GM23338 (cell line): Measurements from ENCODE around the gene HS1BP3.

Source experiments
- CREB1 ChIP-seq: fragments of 250-450 bp; sonication (Bioruptor Pico); IDR thresholded peaks from 2 replicates; pipeline ENCODE4 v1.5.0; 2020; ENCODE audit warnings: low read depth, mild to moderate bottlenecking, moderate library complexity
- EZH2 ChIP-seq: fragments of 200-600 bp; sonication (generic); IDR thresholded peaks from one replicate; pipeline ENCODE4 v1.8.0; 2017; ENCODE audit warnings: antibody characterized with exemption, mild to moderate bottlenecking, low read depth; ENCODE audit not compliant: unreplicated experiment
- EZH2phosphoT487 ChIP-seq: fragments of 200-600 bp; sonication (generic); IDR thresholded peaks from one replicate; pipeline ENCODE4 v1.8.1; 2018; ENCODE audit warnings: antibody characterized with exemption; ENCODE audit not compliant: unreplicated experiment
- POLR2AphosphoS5 ChIP-seq: IDR thresholded peaks from 2 replicates; pipeline ENCODE4 v1.6.1; 2016; ENCODE audit warnings: antibody characterized with exemption, low read depth
- STAT1 ChIP-seq: IDR thresholded peaks from one replicate; pipeline ENCODE4 v1.6.1; 2016; ENCODE audit warnings: antibody characterized with exemption; ENCODE audit not compliant: unreplicated experiment
- ZNF114 ChIP-seq: fragments of 250-450 bp; sonication (Bioruptor Pico); IDR thresholded peaks from 2 replicates; pipeline ENCODE4 v1.5.0; 2020; ENCODE audit warnings: mild to moderate bottlenecking, moderate library complexity
- ZNF331 ChIP-seq: fragments of 250-450 bp; sonication (Bioruptor Pico); IDR thresholded peaks from 2 replicates; pipeline ENCODE4 v1.5.0; 2020; ENCODE audit warnings: low read depth, mild to moderate bottlenecking, moderate library complexity
- TF ChIP-seq, protein P1 (sequence below), 2 experiments: fragments of 200-600 bp in 1 of 2; sonication (generic) in 1 of 2; conservative IDR thresholded peaks; 2 replicates each; pipeline versions ENCODE4 v1.5.1 to v1.6.1; 2016 to 2017; ENCODE audit warnings: antibody characterized with exemption in 2 of 2, low read depth in 2 of 2, mild to moderate bottlenecking in 2 of 2, moderate library complexity in 1 of 2
- TF ChIP-seq, protein P2 (sequence below): IDR thresholded peaks from one replicate; pipeline ENCODE4 v1.6.1; 2018; ENCODE audit warnings: antibody characterized with exemption; ENCODE audit not compliant: unreplicated experiment
- TF ChIP-seq, protein P3 (sequence below): fragments of 250-450 bp; sonication (Bioruptor Pico); IDR thresholded peaks from 2 replicates; pipeline ENCODE4 v1.5.0; 2020; ENCODE audit warnings: mild to moderate bottlenecking, moderate library complexity

- TF ChIP-seq, protein P1, sequence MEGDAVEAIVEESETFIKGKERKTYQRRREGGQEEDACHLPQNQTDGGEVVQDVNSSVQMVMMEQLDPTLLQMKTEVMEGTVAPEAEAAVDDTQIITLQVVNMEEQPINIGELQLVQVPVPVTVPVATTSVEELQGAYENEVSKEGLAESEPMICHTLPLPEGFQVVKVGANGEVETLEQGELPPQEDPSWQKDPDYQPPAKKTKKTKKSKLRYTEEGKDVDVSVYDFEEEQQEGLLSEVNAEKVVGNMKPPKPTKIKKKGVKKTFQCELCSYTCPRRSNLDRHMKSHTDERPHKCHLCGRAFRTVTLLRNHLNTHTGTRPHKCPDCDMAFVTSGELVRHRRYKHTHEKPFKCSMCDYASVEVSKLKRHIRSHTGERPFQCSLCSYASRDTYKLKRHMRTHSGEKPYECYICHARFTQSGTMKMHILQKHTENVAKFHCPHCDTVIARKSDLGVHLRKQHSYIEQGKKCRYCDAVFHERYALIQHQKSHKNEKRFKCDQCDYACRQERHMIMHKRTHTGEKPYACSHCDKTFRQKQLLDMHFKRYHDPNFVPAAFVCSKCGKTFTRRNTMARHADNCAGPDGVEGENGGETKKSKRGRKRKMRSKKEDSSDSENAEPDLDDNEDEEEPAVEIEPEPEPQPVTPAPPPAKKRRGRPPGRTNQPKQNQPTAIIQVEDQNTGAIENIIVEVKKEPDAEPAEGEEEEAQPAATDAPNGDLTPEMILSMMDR (conservative IDR thresholded peaks at IDR 0.05; ENCODE audit: low read depth in 2 of 2) = no peak
- no peak for TF ChIP-seq POLR2AphosphoS5
- TF ChIP-seq ZNF114 (CRISPR knock-in tag) = no peak
- TF ChIP-seq, protein P2, sequence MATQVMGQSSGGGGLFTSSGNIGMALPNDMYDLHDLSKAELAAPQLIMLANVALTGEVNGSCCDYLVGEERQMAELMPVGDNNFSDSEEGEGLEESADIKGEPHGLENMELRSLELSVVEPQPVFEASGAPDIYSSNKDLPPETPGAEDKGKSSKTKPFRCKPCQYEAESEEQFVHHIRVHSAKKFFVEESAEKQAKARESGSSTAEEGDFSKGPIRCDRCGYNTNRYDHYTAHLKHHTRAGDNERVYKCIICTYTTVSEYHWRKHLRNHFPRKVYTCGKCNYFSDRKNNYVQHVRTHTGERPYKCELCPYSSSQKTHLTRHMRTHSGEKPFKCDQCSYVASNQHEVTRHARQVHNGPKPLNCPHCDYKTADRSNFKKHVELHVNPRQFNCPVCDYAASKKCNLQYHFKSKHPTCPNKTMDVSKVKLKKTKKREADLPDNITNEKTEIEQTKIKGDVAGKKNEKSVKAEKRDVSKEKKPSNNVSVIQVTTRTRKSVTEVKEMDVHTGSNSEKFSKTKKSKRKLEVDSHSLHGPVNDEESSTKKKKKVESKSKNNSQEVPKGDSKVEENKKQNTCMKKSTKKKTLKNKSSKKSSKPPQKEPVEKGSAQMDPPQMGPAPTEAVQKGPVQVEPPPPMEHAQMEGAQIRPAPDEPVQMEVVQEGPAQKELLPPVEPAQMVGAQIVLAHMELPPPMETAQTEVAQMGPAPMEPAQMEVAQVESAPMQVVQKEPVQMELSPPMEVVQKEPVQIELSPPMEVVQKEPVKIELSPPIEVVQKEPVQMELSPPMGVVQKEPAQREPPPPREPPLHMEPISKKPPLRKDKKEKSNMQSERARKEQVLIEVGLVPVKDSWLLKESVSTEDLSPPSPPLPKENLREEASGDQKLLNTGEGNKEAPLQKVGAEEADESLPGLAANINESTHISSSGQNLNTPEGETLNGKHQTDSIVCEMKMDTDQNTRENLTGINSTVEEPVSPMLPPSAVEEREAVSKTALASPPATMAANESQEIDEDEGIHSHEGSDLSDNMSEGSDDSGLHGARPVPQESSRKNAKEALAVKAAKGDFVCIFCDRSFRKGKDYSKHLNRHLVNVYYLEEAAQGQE = no peak
- no peak for TF ChIP-seq EZH2
- TF ChIP-seq EZH2phosphoT487 = no peak
- TF ChIP-seq ZNF331 (CRISPR knock-in tag) = no peak
- TF ChIP-seq CREB1 (CRISPR knock-in tag) = no peak
- no peak for TF ChIP-seq STAT1
- TF ChIP-seq, protein P3, sequence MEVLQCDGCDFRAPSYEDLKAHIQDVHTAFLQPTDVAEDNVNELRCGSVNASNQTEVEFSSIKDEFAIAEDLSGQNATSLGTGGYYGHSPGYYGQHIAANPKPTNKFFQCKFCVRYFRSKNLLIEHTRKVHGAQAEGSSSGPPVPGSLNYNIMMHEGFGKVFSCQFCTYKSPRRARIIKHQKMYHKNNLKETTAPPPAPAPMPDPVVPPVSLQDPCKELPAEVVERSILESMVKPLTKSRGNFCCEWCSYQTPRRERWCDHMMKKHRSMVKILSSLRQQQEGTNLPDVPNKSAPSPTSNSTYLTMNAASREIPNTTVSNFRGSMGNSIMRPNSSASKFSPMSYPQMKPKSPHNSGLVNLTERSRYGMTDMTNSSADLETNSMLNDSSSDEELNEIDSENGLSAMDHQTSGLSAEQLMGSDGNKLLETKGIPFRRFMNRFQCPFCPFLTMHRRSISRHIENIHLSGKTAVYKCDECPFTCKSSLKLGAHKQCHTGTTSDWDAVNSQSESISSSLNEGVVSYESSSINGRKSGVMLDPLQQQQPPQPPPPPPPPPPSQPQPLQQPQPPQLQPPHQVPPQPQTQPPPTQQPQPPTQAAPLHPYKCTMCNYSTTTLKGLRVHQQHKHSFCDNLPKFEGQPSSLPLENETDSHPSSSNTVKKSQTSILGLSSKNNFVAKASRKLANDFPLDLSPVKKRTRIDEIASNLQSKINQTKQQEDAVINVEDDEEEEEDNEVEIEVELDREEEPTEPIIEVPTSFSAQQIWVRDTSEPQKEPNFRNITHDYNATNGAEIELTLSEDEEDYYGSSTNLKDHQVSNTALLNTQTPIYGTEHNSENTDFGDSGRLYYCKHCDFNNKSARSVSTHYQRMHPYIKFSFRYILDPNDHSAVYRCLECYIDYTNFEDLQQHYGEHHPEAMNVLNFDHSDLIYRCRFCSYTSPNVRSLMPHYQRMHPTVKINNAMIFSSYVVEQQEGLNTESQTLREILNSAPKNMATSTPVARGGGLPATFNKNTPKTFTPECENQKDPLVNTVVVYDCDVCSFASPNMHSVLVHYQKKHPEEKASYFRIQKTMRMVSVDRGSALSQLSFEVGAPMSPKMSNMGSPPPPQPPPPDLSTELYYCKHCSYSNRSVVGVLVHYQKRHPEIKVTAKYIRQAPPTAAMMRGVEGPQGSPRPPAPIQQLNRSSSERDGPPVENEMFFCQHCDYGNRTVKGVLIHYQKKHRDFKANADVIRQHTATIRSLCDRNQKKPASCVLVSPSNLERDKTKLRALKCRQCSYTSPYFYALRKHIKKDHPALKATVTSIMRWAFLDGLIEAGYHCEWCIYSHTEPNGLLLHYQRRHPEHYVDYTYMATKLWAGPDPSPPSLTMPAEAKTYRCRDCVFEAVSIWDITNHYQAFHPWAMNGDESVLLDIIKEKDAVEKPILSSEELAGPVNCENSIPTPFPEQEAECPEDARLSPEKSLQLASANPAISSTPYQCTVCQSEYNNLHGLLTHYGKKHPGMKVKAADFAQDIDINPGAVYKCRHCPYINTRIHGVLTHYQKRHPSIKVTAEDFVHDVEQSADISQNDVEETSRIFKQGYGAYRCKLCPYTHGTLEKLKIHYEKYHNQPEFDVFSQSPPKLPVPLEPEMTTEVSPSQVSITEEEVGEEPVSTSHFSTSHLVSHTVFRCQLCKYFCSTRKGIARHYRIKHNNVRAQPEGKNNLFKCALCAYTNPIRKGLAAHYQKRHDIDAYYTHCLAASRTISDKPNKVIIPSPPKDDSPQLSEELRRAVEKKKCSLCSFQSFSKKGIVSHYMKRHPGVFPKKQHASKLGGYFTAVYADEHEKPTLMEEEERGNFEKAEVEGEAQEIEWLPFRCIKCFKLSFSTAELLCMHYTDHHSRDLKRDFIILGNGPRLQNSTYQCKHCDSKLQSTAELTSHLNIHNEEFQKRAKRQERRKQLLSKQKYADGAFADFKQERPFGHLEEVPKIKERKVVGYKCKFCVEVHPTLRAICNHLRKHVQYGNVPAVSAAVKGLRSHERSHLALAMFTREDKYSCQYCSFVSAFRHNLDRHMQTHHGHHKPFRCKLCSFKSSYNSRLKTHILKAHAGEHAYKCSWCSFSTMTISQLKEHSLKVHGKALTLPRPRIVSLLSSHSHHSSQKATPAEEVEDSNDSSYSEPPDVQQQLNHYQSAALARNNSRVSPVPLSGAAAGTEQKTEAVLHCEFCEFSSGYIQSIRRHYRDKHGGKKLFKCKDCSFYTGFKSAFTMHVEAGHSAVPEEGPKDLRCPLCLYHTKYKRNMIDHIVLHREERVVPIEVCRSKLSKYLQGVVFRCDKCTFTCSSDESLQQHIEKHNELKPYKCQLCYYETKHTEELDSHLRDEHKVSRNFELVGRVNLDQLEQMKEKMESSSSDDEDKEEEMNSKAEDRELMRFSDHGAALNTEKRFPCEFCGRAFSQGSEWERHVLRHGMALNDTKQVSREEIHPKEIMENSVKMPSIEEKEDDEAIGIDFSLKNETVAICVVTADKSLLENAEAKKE (CRISPR knock-in tag) = no peak
Measured at GRCh38 chr2:20578895-20579825, 71.7 kb downstream of the HS1BP3 start.
